Subcutaneous adipose tissue (tissue), 4 donors: ENCODE measurements around the gene ZBTB14. TPM values are rescaled to one million over a fixed set of nuclear protein-coding genes. Genes with fewer than 3 reads are reported as not detected.

Experiments
- total RNA-seq, 4 donors: library from RNA; depleted of rRNA; stranded (reverse); fragments of >200 nt; gene quantifications; one replicate each; pipeline ENCODE4 v1.1.0, GENCODE V29; 2016
- TF ChIP-seq, protein P1 (sequence below): fragments of 450-650 bp; IDR thresholded peaks from one replicate; pipeline ENCODE4 v1.5.1; 2016; ENCODE audit warnings: low read depth, mild to moderate bottlenecking, control low read depth, antibody characterized with exemption, moderate library complexity

The ZBTB14 gene
- total RNA-seq, 4 donors from 2014 or later: 10.1 to 17.7 (median 15.0) TPM

DNA sequence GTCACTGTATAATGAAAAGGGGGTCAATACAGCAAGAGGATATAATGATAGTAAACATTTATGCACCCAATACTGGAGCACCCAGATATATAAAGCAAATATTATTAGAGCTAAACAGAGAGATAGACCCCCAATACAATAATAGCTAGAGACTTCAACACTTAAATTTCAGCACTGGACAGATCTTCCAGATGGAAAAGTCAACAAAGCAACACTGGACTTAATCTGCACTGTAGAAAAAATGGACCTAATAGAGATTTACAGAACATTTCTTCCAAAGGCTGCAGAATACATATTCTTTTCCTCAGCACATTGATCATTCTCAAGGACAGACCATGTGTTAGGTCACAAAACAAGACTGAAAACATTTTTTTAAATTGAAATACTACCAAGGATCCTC lies 26.7 kb downstream of the ZBTB14 start:
- TF ChIP-seq, protein P1, sequence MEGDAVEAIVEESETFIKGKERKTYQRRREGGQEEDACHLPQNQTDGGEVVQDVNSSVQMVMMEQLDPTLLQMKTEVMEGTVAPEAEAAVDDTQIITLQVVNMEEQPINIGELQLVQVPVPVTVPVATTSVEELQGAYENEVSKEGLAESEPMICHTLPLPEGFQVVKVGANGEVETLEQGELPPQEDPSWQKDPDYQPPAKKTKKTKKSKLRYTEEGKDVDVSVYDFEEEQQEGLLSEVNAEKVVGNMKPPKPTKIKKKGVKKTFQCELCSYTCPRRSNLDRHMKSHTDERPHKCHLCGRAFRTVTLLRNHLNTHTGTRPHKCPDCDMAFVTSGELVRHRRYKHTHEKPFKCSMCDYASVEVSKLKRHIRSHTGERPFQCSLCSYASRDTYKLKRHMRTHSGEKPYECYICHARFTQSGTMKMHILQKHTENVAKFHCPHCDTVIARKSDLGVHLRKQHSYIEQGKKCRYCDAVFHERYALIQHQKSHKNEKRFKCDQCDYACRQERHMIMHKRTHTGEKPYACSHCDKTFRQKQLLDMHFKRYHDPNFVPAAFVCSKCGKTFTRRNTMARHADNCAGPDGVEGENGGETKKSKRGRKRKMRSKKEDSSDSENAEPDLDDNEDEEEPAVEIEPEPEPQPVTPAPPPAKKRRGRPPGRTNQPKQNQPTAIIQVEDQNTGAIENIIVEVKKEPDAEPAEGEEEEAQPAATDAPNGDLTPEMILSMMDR: no peak

DNA sequence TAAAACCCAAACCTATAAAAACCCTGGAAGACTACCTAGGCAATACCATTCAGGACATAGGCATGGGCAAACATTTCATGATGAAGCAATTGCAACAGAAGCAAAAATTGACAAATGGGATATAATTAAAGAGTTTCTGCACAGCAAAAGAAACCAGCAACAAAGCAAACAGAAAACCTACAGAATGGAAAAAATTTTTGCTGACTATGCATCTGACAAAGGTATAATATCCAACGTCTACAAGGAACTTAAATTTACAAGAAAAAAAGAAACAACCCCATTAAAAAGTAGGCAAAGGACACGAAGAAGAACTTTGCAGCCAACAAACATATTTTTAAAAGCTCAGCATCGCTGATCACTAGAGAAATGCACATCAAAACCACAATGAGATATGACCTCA lies 28.8 kb downstream of the ZBTB14 start:
- TF ChIP-seq, protein P1: no peak

DNA sequence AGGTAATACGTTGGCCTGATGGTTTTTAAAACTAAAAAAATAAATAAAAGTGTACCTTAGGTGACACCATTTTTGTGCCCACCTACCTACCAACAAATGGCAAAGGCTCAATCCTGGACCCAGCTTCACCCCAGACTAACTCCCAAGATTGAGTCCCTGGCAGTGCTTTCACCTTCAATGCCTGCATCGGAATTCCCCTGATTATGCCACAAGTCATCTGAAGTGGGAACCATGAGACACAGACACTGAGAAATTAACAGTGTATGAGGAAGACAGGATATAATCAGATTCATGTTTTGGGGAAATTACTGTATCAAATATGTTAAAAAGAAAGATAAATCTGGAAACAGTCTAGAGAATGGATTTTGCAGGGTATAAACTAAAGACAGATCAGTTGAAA lies 41.6 kb downstream of the ZBTB14 start:
- TF ChIP-seq, protein P1: no peak

DNA sequence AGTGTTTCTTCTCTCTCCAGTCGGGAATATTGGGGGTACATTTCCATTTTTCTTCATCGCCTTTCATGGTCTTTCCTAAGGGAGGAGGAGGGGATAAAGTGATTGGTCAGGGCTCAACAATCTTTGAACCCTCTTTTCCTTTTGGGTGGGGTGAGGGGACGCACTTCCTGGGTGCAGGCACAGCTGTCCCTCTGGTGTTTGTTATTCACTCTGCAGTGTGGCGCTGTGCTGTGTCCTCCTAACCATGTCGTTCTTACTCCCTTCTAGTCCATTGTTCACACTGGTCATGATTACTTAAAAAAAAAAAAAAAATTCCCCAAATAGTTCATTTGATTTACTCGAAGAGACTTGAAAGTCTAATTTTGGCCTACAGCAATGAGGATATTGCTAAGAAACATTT lies 44.4 kb downstream of the ZBTB14 start:
- TF ChIP-seq, protein P1: no peak

DNA sequence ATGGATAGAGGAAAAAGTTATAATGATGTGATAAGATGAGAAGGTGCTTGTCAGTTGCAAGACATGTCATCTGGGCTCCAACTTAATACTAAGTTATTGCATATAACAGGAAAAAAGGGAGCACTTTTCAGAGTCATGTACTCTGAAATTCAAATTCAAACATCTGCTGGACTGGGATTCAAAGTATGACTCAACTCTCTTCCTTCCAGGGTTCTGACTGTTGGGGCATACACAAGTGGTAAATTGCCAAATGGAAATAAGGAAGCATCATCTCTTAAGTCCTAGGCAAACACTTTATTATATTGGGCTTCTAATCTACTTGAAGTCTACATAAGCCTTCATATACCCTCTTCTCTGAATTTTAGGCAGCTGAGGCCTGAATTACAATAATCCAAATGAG lies 44.9 kb downstream of the ZBTB14 start:
- TF ChIP-seq, protein P1: no peak

DNA sequence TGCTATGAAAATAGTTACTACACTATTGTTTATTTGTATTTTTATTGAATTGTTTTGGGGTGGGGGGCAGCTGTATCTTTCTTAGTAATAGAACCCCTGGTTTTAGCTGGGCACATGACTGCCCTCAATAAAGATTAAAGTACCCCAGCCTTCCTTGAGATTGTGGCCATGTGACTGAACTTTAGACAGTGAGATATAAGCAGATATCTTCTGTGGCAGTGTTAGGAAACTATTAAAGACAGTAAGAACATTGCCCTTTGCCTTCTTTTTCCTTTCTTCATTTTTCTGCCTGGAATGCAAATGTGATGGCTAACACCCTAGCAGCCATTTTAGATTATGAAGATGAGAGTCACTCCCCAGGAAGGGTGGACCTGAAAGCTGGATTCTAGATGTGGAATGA lies 50.6 kb downstream of the ZBTB14 start:
- TF ChIP-seq, protein P1: no peak

DNA sequence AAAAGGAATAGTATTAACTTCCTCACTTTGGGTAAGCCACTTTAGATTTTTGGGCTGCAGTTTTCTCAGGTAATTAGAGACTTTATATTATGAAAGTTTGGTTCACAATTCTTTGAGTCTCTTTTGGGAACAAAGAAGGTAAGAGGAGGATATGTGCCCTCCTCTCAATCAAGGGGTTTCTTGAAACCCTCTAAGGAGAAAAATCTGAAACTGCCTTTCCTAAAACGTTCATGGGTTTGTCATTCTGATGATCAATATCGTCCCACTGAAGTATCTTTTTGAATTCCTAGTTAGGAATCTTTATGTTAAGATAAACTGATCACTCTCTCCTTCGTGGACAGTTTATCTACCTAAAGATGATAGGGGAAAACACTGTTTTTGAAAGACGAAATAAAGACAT lies 56.1 kb downstream of the ZBTB14 start:
- TF ChIP-seq, protein P1: no peak

Other genes with a start within 250 kb of the ZBTB14 start
- gene AKAIN1, start 98.5 kb downstream of the ZBTB14 start, total RNA-seq: 1 to 10 TPM in 1 of 4 donors, not detected in 3; 2.9 TPM
- 100 to 1,000 TPM in 3 of 4 donors, 10 to 100 TPM in 1; 82.1 to 225 (median 164) TPM for gene EPB41L3, start 248.3 kb upstream of the ZBTB14 start, total RNA-seq